ENCODE data around the gene ST6GALNAC3. TPM values are rescaled to one million over a fixed set of nuclear protein-coding genes. Genes with fewer than 3 reads are reported as not detected.

Gene ST6GALNAC3
- total RNA-seq, 4 donors from 2014 or later = 5.9 to 29.8 (median 11.7) TPM

- TF ChIP-seq, protein P1, sequence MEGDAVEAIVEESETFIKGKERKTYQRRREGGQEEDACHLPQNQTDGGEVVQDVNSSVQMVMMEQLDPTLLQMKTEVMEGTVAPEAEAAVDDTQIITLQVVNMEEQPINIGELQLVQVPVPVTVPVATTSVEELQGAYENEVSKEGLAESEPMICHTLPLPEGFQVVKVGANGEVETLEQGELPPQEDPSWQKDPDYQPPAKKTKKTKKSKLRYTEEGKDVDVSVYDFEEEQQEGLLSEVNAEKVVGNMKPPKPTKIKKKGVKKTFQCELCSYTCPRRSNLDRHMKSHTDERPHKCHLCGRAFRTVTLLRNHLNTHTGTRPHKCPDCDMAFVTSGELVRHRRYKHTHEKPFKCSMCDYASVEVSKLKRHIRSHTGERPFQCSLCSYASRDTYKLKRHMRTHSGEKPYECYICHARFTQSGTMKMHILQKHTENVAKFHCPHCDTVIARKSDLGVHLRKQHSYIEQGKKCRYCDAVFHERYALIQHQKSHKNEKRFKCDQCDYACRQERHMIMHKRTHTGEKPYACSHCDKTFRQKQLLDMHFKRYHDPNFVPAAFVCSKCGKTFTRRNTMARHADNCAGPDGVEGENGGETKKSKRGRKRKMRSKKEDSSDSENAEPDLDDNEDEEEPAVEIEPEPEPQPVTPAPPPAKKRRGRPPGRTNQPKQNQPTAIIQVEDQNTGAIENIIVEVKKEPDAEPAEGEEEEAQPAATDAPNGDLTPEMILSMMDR (IDR thresholded peaks at IDR 0.05; ENCODE audit: low read depth) = no peak
Observed at GRCh38 chr1:76239470-76239918, 164.9 kb downstream of the ST6GALNAC3 start.

DNA sequence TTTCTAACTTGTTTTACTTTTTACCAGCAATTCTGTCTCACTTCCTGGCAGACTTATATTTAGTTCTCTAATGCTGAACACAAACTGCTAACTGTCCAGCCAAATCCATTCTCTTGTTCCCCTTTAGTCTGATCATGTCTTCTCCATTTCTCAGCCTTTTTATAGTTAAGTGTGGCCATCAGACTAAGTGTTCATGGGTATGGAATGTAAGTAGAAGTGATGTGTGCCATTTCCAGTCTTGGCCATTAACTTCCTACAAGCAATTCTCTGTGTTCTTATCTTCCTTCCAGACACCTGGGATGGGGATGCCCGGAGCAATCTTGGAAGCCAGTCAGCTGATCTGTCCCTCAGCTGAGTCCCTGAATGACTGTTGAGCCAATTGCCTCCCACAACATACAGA, 165.8 kb downstream of the ST6GALNAC3 start:
- TF ChIP-seq, protein P1 (IDR thresholded peaks at IDR 0.05; ENCODE audit: low read depth) = no peak

GRCh38 chr1:76247261-76247852, 172.8 kb downstream of the ST6GALNAC3 start:
- TF ChIP-seq, protein P1 (IDR thresholded peaks at IDR 0.05; ENCODE audit: low read depth) = no peak

DNA sequence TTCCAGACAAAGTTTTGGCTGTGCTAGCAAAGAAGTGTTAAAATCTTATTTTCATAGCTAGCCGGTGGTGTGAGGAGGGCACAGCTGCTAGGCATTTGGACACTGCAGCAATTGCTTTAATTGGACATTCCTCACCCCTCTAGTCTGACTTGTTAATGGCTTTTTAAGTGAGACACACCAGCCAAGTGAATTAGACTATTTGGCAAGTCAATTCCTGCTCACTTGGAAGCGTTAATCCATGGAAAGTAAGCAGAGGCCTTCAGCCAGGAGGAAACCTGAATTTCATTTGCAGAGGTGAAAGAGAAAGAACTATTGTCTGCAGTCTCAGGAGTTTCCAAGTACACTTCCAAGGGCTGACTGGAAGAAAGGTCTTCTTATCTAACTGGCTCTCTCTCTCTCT, 175.7 kb downstream of the ST6GALNAC3 start:
- TF ChIP-seq, protein P1 (IDR thresholded peaks at IDR 0.05; ENCODE audit: low read depth) = no peak

GRCh38 chr1:76252431-76252830, 177.9 kb downstream of the ST6GALNAC3 start:
- TF ChIP-seq, protein P1 (IDR thresholded peaks at IDR 0.05; ENCODE audit: low read depth) = no peak

- TF ChIP-seq, protein P1 (IDR thresholded peaks at IDR 0.05; ENCODE audit: low read depth) = no peak
Observed at GRCh38 chr1:76254104-76255030, 179.8 kb downstream of the ST6GALNAC3 start.

Measured in subcutaneous adipose tissue (tissue), 4 donors.